ENCODE data around the gene TNFSF15.
"Not testable (repeated sequence)": the region's sequence is repeated elsewhere in the genome, so short reads cannot be mapped to it uniquely, and the experiment has no call there.

The TNFSF15 gene

GRCh38 chr9:114745879-114746550, 59.8 kb downstream of the TNFSF15 start:
- no peak for DNase-seq

- DNase-seq: no peak
These were observed 60.6 kb downstream of the TNFSF15 start for GRCh38 chr9:114745108-114745848.

- DNase-seq: no peak
These were observed 62.4 kb downstream of the TNFSF15 start for GRCh38 chr9:114743446-114743845.

GRCh38 chr9:114742947-114743346, 62.9 kb downstream of the TNFSF15 start:
- no peak for DNase-seq

- DNase-seq: not testable (repeated sequence)
These were observed 64.3 kb downstream of the TNFSF15 start for GRCh38 chr9:114741521-114741920.

- peak; percentile 58 for DNase-seq
These were observed 67.1 kb downstream of the TNFSF15 start for GRCh38 chr9:114738581-114739316.

- no peak for DNase-seq
These were observed 68.0 kb downstream of the TNFSF15 start for GRCh38 chr9:114737847-114738246.

GRCh38 chr9:114737118-114737517, 68.7 kb downstream of the TNFSF15 start:
- DNase-seq: no peak

GRCh38 chr9:114735704-114736103, 70.1 kb downstream of the TNFSF15 start:
- no peak for DNase-seq

GRCh38 chr9:114735139-114735538, 70.7 kb downstream of the TNFSF15 start:
- not testable (repeated sequence) for DNase-seq
